Femur (tissue), 1 donor: ENCODE measurements around the gene CD300E.
"Not testable (repeated sequence)": the region's sequence is repeated elsewhere in the genome, so short reads cannot be mapped to it uniquely, and the experiment has no call there.

Experiments used
- DNase-seq: peaks from one replicate; pipeline ENCODE4 v3.0.0-alpha.2; 2017

Gene CD300E

DNA sequence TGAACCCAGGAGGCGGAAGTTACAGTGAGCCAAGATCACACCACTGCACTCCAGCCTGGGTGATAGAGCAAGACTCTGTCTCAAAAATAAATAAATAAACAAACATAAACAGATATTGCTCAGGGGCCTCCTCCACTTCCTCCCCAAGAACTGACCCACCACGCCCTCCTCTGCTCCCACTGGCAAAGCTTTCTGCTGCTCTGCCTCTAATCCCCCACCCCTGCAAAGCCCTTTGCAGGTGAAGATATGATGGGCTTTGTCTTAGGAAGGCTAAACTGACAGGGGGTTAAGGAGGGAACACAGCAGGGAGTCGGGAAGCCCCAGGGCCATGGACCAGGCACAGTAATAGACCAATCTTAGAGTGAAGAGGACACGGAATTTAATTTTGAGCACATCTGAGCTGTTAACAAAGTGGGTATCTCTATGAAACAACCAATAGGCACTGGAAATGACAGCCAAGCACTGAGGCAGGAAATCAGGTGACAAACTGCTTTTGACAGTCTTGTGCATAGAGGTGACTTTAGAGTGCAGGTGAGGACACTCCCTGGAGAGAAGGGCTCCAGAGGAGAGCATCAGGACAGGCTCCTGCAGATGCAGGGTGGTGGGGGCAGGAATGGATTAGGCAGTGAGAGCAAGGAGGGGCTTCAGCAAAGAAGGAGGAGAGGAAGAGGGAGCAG, 25.1 kb downstream of the CD300E start:
- DNase-seq: no peak

DNA sequence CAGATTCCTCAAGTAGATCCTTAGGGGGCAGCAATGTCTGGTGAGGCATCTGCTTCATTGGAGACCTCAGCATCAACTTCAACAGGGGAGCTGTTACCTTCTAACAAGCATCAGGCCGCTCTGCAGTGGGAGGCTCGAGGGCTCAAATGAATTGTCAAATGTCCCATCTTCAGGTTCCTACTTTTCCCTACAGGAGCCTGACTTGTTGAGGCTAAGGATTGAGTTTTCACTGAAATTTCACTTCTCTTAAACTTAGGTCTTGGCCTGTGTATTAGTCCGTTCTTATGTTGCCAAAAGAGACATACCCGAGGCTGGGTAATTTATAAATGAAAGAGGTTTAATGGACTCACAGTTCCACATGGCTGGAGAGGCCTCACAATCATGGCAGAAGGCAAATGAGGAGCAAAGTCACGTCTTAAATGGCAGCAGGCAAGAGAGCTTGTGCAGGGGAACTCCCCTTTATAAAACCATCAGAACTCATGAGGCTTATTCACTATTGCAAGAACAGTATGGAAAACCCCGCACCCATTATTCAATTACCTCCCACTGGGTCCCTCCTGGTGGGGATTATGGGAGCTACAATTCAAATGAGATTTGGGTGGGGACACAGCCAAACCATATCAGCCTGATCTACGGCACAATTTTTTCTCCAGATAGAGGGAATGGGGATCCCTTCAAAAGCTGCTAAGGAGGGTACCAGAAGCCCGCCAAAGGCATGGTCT, 26.3 kb downstream of the CD300E start:
- no peak for DNase-seq

DNA sequence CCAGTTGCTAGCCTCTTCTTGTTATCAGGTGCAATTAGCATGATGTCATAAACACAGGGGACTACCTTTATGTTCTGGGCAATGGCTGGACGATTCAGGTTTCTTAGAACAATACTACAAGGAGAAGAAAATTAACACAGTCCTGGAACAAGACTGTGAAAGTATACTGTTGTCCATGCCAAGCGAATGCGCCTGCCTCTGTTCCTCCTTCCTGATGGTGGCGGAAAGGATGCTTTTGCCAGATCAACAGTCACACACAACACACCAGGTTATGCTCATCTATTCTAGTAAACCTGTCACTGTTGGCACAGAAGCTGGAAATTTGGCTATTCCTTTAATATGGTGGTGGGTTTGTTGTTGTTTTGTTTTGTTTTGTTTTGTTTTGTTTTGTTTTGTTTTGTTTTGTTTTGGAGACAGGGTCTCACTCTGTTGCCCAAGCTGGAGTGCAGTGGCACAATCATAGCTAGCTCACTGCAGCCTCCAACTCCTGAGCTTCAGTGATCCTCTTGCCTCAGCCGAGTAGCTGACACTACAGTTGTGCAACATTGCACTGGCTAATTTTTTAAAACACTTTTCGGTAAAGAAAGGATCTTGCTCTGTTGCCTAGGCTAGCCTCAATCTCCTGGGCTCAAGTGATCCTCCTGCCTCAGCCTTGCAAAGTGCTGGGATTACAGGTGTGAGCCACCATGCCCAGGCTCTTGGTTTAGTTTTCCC, 28.3 kb downstream of the CD300E start:
- no peak for DNase-seq

DNA sequence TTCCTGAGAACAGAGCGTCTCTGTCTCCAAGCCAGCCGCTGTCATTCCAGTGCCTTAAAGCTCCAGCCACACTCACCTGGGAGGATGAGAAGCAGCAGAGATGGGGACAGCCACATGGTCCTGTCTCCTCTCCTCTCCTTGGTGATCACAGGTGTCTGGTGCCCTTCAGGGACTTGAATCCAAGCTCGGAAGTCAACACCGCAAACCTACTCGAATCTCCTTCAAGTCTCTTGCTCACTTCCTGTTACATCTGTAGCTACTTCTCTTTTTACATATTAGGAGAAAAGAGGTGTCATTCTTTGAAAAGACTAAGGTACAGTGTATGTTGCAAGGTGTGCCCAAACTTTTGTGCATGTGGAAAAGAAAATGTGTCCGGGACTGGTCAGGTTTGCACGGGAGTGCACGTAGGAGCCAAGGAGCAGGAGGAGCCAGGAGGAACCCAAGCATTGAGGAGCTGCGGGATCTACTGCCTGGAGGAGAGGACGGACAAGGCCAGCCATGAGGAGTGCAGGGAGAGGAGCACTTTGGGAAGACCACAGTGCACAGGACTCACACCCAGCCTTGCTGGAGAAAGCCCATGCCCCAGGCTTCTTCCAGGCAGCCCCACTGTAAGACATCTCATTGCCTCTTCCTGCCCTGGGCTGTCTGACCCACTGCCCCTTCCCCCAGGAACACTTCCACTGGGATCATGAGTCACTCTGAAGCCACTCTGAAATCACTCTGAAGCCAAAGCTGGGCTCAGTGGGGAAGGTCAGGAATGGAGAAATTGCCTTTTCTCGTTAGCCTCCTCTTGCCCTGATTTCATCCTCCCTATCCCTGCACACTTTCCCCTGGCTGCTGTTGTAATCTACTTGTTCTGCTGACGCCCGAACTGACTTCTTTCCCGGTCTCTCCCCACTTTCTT, 31.2 kb downstream of the CD300E start, which contains the start of gene CD300LD:
Gene CD300LD, minus strand, starts transcription at position 197 of the 904 bp plus-strand sequence. Its CDS starts 81 bp downstream, at position 116.
- no peak for DNase-seq

DNA sequence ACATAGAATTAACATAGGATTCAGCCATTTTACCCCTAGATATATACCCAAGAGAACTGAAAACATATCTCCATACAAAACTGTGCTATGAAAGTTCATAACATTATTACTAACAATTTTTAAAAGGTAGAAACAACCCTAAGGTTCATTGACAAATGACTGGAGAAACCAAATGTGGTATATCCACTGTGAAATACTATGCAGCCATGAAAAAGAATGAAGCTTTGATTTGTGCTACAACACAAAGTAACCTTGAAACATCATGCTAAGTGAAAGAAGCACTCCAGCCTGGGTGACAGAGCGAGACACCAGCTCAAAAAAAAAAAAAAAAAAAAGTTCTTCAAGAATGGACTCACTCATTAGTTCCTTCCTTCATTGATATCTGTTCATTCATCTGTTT, 32.0 kb downstream of the CD300E start:
- DNase-seq: no peak

DNA sequence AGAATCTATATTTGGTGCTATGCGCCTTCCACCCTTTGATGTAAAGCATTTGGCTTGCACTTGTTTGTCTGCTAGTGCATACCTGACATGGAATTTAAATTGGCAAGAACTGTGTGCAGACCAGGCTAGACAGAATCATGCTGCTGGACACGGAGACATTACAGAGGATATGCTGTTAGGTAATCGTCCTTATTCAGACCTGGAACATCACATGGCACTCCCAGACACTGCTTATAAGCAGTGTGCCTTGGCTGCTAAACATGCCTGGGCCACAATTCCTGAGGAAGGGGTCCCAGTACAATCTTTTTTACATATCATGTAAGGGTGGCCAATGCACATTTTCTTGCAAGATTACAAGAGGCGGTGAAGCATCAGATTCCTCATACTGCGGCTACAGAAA, 37.8 kb downstream of the CD300E start:
- no peak for DNase-seq

DNA sequence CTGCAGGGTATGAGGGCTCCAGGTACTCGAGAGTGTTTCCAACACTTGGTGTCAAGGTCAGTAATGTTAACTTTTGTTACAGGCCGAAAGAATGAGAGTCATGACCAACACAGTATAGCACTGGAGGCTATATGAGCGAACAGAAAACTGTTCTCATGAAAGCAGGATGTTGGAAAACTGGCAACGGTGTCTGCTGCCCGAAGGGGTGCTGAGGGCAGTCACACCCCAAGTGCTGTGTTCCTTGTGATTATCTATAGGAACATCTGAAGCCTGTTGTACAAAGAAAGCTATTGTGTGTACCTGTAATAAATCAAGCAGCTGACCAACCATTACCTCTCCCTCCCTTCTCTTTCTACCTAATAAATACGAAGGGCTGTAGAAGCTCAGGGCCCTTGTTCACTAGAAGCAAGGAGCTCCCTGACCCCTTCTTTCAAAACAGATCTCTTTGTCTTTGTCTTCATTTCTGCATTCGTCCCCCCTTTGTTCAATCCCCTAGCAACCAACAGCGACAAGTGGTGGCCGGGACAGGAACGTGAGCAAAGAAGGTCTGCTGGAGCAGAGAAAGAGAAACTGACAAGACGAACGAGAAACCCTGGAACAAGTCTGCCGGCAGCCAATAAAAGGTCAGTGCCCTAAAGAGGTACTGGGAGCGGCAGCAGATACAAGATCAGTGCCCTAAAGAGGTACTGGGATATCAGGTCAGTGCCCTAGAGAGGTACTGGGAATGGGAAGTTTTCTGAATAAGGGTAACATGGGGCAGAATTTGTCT, 39.1 kb downstream of the CD300E start:
- DNase-seq: no peak

DNA sequence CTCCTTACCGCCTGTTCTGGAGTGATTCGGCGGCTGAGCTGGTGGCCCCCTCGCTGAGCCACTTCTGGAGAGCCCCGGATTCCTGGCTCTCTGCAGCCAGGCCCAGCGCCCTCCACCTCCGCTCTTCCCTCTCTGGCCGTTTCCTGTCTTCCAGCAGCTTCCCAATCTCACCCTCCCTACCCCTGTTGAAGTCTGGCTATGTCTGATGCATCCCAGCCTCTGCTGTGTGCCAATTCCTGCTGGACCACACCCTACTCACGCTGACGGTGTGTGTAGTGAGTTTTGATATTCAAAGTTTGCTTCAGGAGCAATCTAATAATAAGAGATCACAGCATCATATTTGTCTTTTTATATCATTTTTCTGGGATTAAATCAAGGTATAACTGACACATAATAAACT, 40.9 kb downstream of the CD300E start:
- DNase-seq: no peak

DNA sequence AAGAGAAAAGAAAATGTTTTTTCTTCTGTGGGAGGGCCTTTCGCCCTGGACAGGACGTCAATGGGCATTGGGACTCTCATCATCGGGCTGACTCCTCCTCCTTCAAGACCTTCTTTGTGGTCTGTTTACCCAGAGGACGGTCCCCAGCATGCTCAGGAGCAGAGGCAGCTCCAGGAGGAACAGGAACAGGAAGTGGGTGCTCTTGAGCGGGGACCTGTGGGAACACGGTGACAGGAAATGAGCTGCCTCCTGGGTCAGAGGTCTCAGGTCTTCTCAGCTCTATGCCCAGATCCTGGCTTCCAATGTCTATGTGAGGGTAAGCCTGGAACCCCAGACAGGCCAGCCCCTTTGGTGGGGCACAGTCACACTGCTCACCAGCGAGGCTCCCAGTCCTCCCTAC, 43.6 kb downstream of the CD300E start:
- no peak for DNase-seq

DNA sequence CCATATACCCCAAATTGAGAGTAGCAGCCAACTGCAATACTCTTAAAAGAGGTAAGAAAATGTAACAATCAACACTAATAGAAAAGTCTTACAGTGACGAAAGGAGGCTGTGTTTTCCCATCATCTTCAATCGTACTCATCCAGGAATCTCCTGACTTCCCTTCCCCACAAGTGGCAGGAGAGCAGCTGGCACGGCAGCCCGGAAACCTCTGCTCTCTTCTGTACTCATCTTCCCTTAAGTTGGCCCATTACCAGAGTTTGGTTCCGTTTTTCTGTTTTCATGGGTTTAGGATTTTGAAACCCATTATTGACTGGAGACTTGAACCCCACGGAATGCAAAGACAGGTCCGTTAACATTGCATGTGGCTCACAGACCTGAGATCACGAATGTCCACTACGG, 44.6 kb downstream of the CD300E start:
- DNase-seq: no peak

DNA sequence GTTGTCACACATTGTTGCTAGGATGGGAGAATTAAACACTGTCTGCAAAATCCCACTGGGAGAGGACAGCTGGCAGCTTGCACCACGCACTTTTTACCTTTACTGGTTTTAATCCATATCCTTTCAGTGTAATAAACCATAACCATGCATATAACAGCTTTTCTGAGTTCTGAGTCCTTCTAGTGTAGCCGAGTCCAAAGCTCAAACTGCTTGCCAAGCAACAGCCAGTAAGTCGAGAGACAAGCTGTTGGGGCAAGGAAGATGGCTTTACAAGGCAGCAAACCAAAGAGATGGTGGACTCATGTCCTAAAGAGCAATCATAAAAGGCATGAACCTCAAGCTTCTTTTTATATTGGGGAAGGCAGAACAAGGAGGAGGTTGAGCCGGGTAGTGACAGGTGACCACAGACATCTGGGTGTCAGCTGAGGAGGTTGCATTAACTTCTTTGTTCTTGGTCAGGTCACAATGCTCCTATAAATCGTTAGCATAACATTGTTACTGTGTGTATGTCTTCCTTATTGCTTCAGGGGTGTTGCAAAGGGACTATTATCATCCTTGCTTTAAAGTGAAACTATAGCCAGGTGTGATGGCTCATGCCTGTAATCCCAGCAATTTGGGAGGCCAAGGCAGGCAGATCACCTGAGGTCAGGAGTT, 48.9 kb downstream of the CD300E start:
- no peak for DNase-seq

DNA sequence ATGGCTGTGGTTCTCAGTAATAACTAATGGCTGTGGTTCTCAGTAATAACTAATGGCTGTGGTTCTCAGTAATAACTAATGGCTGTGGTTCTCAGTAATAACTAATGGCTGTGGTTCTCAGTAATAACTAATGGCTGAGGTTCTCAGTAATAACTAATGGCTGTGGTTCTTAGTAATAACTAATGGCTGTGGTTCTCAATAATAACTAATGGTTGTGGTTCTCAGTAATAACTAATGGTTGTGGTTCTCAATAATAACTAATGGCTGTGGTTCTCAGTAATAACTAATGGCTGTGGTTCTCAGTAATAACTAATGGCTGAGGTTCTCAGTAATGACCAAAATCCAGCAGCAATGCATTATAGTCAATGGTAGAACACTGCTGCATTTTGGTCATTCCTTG, 49.9 kb downstream of the CD300E start:
- DNase-seq: not testable (repeated sequence)

DNA sequence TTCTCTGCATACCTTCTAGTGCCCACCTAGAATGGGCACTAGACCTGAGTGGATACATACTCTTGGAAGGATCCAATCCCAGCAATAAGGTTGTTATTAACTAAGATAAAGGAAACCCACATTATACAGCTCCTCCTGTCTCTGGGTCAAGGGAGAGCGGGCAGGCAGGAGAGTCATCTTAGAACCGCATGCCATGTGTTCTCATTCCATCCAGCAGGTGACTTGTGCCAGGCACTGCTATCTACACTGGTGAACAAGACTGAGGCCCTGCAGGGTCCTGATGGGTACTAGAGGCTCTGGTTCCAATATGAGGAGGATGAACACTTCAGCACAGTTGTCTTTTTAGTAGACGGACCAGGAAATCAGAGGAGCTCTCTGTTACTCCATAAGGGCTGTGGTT, 50.4 kb downstream of the CD300E start:
- DNase-seq: no peak

DNA sequence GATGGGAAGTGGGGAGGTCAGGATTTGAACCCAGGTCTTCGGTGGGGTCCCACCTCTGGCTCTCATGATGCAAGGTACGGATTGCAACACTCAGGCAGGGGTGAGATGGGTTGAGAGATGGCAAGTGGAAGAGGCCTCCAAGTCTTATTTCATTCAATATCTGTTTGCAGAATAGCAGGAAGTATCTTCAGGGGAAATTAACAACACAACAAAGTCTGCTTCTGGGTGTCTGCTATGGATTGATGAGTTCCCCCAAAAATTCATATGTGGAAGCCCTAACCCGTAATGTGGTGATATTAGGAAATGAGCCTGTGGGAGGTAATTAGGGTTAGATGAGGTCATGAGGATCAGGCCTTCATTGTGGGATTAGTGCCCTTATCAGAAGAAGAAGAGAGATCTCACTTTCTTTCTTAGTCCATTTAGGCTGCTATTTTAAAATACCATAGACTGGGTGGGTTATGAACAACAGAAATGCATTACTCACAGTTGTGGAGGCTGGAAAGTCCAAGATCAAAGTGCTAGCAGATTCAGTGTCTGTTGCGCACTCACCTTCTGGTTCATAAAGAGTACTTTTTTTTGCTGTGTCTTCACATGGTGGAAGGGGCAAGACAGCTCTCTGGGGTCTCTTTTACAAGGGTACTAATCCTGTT, 51.8 kb downstream of the CD300E start:
- DNase-seq: no peak

DNA sequence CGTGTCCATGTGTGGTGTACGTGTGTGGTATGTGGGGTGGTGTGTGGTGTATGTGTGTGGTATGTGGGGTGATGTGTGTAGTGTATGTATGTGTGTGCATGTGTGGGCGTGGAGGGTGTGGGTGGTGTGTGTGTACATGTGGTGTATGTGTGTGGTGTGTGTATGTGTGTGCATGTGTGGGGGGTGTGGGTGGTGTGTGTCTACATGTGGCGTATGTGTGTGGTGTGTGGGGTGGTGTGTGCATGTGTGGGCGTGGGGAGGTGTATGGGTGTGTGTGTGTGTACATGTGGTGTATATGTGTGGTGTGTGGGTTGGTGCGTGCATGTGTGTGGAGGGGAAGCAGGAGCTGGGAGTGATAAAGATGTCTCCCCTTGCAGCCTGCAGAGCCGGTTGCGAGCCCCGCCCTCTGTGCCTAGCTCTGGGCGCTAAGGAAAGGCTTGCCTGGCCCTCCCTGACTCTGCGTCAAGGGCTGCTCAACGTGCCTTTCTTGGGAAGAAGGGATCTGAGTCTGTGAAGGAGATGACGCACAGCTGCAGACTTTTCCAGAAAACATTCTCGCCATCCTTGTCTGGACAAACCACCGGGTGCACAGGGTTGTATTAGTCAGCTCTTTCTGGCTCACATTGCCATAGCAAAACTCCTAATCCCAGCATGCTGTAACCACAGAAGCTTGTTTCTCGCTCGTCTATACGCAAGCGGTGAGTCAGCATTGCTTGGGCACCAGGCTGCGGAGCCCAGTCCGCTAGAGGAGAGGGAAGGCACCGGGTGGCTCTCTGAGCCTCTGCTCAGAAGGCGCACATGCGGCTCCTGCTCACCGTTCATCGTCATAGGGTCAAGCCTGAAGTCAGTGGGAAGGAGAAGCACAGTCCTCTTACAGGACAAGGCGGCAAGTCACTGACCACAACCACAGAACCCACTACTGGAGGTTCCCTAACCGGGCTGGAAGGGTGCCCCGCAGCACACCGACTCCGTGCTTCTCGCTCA, 54.2 kb downstream of the CD300E start:
- DNase-seq: peak; percentile 69

DNA sequence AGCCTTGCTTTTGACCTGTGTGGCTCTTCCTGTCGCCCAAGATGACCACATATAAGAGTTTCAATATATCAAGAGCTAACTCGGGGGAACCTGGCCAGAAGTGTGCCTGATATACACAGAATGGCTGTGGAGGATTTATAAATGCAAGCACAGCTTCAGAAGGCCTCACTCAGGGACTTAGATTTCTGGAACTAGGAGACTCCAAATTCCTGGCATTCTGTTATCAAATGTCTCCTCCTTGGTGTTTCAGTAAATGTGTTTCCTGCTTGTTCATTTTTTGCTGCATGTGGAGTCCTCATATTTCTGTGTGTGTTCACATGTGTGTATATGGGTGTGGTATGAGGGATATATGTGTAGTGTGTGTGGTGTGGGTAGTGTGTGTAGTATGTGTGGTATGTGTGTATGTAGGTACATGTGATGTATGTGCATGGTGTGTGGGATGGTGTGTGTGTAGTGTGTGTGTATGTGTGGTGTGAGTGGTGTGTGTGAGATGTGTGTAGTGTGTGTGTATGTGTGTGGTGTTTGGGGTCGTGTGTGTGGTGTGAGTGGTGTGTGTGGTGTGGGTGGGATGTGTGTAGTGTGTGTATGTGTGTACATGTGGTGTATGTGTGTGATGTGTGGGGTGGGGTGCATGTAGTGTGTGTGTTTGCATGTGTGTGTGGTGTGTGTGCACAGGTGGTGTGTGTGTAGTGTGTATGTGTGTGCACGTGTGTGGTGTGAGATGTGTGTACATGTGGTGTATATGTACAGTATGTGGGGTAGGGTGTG, 55.2 kb downstream of the CD300E start:
- DNase-seq: no peak

DNA sequence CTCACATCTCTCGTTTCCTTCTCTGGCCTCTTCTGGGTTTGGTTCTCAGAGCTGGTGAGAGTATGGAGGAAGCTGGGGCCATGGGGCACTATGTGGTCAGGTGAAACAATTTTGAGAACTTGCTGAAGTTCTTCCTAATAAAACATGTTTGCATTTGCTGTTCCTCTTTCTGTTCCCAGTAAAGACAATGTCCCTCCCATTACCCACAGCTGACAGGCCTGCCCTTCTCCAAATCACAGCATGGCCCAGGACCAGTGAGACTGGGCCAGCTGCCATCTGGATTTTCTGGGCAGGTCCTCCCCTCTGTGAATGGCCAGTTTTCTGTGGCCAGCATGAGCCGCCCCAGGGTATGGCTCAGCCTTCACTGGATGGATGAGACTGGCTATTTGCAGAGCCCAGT, 56.1 kb downstream of the CD300E start, which contains the start of gene CD300H:
Gene CD300H, minus strand, starts transcription at position 113 of the 400 bp plus-strand sequence.
- no peak for DNase-seq

DNA sequence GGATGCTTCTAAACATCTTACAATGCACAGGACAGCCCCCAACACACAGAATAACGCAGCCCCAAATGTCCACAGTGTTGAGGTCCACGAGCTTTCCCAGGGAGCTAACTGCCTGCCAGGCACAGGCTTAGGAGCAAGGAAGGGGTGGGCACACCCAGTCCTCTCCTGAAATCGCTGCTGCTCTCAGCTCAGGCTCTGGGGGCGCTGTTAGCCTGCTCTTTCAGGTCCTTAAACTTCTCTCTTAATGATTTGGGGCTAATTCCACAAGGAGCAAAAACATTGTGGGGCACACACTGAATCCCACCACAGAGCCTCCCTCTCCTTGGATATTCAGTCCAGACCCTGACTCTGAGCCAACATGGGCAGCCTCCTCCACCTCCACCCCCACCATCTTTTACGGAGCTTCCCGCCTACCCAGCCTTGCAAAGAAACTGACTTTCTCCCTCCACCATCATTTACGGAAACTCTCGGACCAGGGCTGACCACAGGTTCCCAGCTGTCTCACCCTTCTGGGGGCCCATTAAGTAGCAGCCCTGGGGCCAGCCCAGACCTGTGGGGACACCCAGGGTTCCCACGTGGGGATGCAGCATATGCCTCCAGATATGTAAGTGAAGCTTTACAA, 57.3 kb downstream of the CD300E start:
- DNase-seq: no peak
